Transverse colon (tissue), 4 donors: ENCODE measurements around the gene POU4F2. TPM values are rescaled to one million over a fixed set of nuclear protein-coding genes. Genes with fewer than 3 reads are reported as not detected.

ENCODE experiments used
- DNase-seq: peaks from one replicate; pipeline ENCODE4 v3.0.0-alpha.2; 2019
- H3K27ac ChIP-seq, 4 donors: fragments of 200-600 bp; sonication (generic); 2 replicates each; pipeline ENCODE4 v1.5.1; 2016 to 2018; ENCODE audit warnings: inconsistent platforms in 4 of 4
- H3K27me3 ChIP-seq: fragments of 200-600 bp; sonication (generic); 2 replicates; pipeline ENCODE4 v1.5.1; 2017; ENCODE audit warnings: inconsistent platforms
- H3K36me3 ChIP-seq, 4 donors: fragments of 200-600 bp; sonication (generic); 2 replicates each; pipeline ENCODE4 v1.5.1; 2017 to 2019; ENCODE audit warnings: inconsistent platforms in 4 of 4
- H3K4me1 ChIP-seq, 4 donors: fragments of 200-600 bp; sonication (generic); 2 replicates each; pipeline ENCODE4 v1.5.1; 2017 to 2020; ENCODE audit warnings: inconsistent platforms in 4 of 4
- H3K4me3 ChIP-seq, 4 donors: fragments of 200-600 bp; sonication (generic); 1 replicate in 1 of 4; 2 replicates in 3 of 4; pipeline versions ENCODE4 v1.5.1 to v1.6.1; 2017 to 2019; ENCODE audit warnings: inconsistent platforms in 4 of 4
- H3K9me3 ChIP-seq, 2 donors: fragments of 200-600 bp; sonication (generic); 2 replicates each; pipeline ENCODE4 v1.5.1; 2017 to 2019; ENCODE audit warnings: inconsistent platforms in 2 of 2
- CTCF ChIP-seq, 5 experiments: fragments of 200-600 bp in 3 of 5; fragments of 450-650 bp in 2 of 5; sonication (generic) in 3 of 5; IDR thresholded peaks; 1 replicate in 2 of 5; 2 replicates in 3 of 5; pipeline ENCODE4 v1.5.1; 2016 to 2017; ENCODE audit warnings: antibody characterized with exemption in 5 of 5, inconsistent platforms in 3 of 5, mild to moderate bottlenecking in 2 of 5, moderate library complexity in 1 of 5
- EP300 ChIP-seq: sonication (generic); formaldehyde crosslinking; IDR thresholded peaks from one replicate; pipeline ENCODE4 v1.6.1; 2017; ENCODE audit warnings: antibody characterized with exemption, low read depth
- POLR2A ChIP-seq: fragments of 450-650 bp; IDR thresholded peaks from one replicate; pipeline ENCODE4 v1.6.1; 2016; ENCODE audit warnings: antibody characterized with exemption, mild to moderate bottlenecking, moderate library complexity
- POLR2AphosphoS5 ChIP-seq, 3 donors: sonication (generic); formaldehyde crosslinking; IDR thresholded peaks; one replicate each; pipeline ENCODE4 v1.6.1; 2016; ENCODE audit warnings: antibody characterized with exemption in 3 of 3
- WGBS, 2 donors: methylation state at CpG; one replicate each; pipeline ENCODE4 v1.1.5; 2018; ENCODE audit warnings: low coverage in 1 of 2; 5-methylcytosine and 5-hydroxymethylcytosine counted together
- in situ Hi-C, 4 donors: fragments of 200-750 bp; cut with MboI; loops; one replicate each; pipeline versions ENCODE4 v1.15.0 to v1.15.1; 2017; ENCODE audit warnings: low sequenced_read_pairs in 3 of 4, low pct_ligation_motif_present in 1 of 4, low pct_unique_long_range_greater_than_20kb in 1 of 4
- intact Hi-C: fragments of 100-400 bp; cut with DNase I; formaldehyde crosslinking; loops from one replicate; pipeline ENCODE4 v1.15.1; 2023; ENCODE audit warnings: low total_unique reads
- total RNA-seq, 4 donors: library from RNA; depleted of rRNA; stranded (reverse); fragments of >200 nt; gene quantifications; one replicate each; pipeline ENCODE4 v1.1.0, GENCODE V29; 2016

POU4F2 gene
- total RNA-seq, 4 donors from 2014 or later, result not detected

GRCh38 chr4:146643812-146644401 lies 5.2 kb downstream of the POU4F2 start:
- no peak for DNase-seq

GRCh38 chr4:146645921-146646320 lies 7.2 kb downstream of the POU4F2 start:
- peaks cover 99% of the 10 kb centered on the region for H3K27me3 ChIP-seq
- no peaks in the 10 kb centered on the region for H3K36me3 ChIP-seq
- TF ChIP-seq POLR2AphosphoS5 (IDR thresholded peaks at IDR 0.05) (no peak), EP300 (no peak), CTCF (IDR thresholded peaks at IDR 0.05) (no peak), POLR2A (no peak)
- in situ Hi-C loops (no loop called here), intact Hi-C loops (loop anchor here (1.0 kb wide), 1 partner anchor 45 kb away; no protein-coding TSS in a partner anchor)
- H3K27ac ChIP-seq, result no peak overlapping the region
- WGBS, 2 donors, result 5 to 11% methylated on average over 6 of the region's 6 CpGs
- no peak overlapping the region for H3K4me3 ChIP-seq
- no peak for DNase-seq
- H3K4me1 ChIP-seq, result no peaks in the 10 kb centered on the region
- peaks cover 0 to 3% of the 10 kb centered on the region in 2 donors for H3K9me3 ChIP-seq

More at GRCh38 chr4:146643812-146644401, 5.2 kb downstream of the POU4F2 start:
- TF ChIP-seq CTCF (IDR thresholded peaks at IDR 0.05) (no peak), EP300 (no peak), POLR2A (no peak), POLR2AphosphoS5 (IDR thresholded peaks at IDR 0.05) (no peak)
- peaks cover 0 to 5% (median 2%) of the 10 kb centered on the region in 4 donors for H3K4me1 ChIP-seq
- H3K4me3 ChIP-seq, result no peak overlapping the region
- WGBS, 2 donors, result 8 to 10% methylated on average over 6 of the region's 6 CpGs
- peaks cover 99% of the 10 kb centered on the region for H3K27me3 ChIP-seq
- intact Hi-C loops (no loop called here), in situ Hi-C loops (no loop called here)
- no peak overlapping the region for H3K27ac ChIP-seq
- H3K9me3 ChIP-seq, result peaks cover 0 to 3% of the 10 kb centered on the region in 2 donors
- no peaks in the 10 kb centered on the region for H3K36me3 ChIP-seq

- intact Hi-C loops (loop anchor here (1.0 kb wide), 1 partner anchor 45 kb away; no protein-coding TSS in a partner anchor), in situ Hi-C loops (no loop called here)
- Histone ChIP-seq H3K27me3 (peaks cover 99% of the 10 kb centered on the region), H3K36me3 (no peaks in the 10 kb centered on the region), H3K4me1 (no peaks in the 10 kb centered on the region), H3K27ac (no peak overlapping the region), H3K9me3 (peaks cover 0 to 3% of the 10 kb centered on the region in 2 donors), H3K4me3 (no peak overlapping the region)
- WGBS, 2 donors, result 10 to 23% methylated on average over 8 to 13 of the region's 13 CpGs
- no peak for DNase-seq
- TF ChIP-seq POLR2AphosphoS5 (IDR thresholded peaks at IDR 0.05), result no peak
- no peak for TF ChIP-seq POLR2A
- TF ChIP-seq EP300, result no peak
- TF ChIP-seq CTCF (IDR thresholded peaks at IDR 0.05), result no peak
Observed at GRCh38 chr4:146646593-146647325, 8.1 kb downstream of the POU4F2 start.

- Histone ChIP-seq H3K9me3 (no peaks in the 10 kb centered on the region), H3K27me3 (peaks cover 99% of the 10 kb centered on the region), H3K27ac (no peak overlapping the region), H3K4me3 (no peak overlapping the region), H3K36me3 (no peaks in the 10 kb centered on the region), H3K4me1 (no peaks in the 10 kb centered on the region)
- intact Hi-C loops, result no loop called here
- in situ Hi-C loops, result no loop called here
- TF ChIP-seq EP300 (no peak), POLR2AphosphoS5 (IDR thresholded peaks at IDR 0.05) (no peak), CTCF (IDR thresholded peaks at IDR 0.05) (no peak), POLR2A (no peak)
- DNase-seq, result no peak
- 9 to 23% methylated on average over 11 to 30 of the region's 46 CpGs for WGBS, 2 donors
Observed at GRCh38 chr4:146647615-146648460, 9.1 kb downstream of the POU4F2 start.
